Pancreas (tissue), 10 donors: Measurements from ENCODE around the gene WWTR1. TPM values are rescaled to one million over a fixed set of nuclear protein-coding genes. Genes with fewer than 3 reads are reported as not detected.
A peak's percentile ranks its signal among the peaks of the same experiment; 100 is the strongest.

Source experiments
- ATAC-seq, 4 donors: fragments of 200-7000 bp; cut with Tn5 transposase; one replicate each; pipeline versions ENCODE4 v1.8.0 to v1.9.1; 2020; ENCODE audit warnings: mild to moderate bottlenecking in 4 of 4, moderate library complexity in 4 of 4
- DNase-seq, 6 donors: peaks; one replicate each; pipeline ENCODE4 v3.0.0-alpha.2; 2020
- FAIRE-seq: peaks from 2 replicates; lab custom pipeline; 2012; peaks lifted over from hg19 to GRCh38; lab: Jason Lieb, UNC
- H3K27ac ChIP-seq, 4 donors: fragments of 200-600 bp; sonication (generic); 1 replicate in 3 of 4; 2 replicates in 1 of 4; pipeline versions ENCODE4 v1.5.0 to v1.8.0; 2020
- H3K27me3 ChIP-seq, 4 donors: fragments of 200-600 bp; one replicate each; pipeline ENCODE4 v1.8.0; 2021
- H3K36me3 ChIP-seq, 3 donors: fragments of 200-600 bp; sonication (generic) in 1 of 3; one replicate each; pipeline versions ENCODE4 v1.5.0 to v1.8.0; 2020 to 2021
- H3K4me1 ChIP-seq, 3 donors: fragments of 200-600 bp; one replicate each; pipeline ENCODE4 v1.8.0; 2021
- H3K4me3 ChIP-seq, 4 donors: fragments of 200-600 bp; sonication (generic) in 2 of 4; one replicate each; pipeline versions ENCODE4 v1.5.0 to v1.8.0; 2020 to 2021
- H3K9me3 ChIP-seq, 4 donors: fragments of 200-600 bp; one replicate each; pipeline ENCODE4 v1.8.0; 2021
- CTCF ChIP-seq, 4 donors: fragments of 200-600 bp; sonication (generic) in 3 of 4; IDR thresholded peaks; one replicate each; pipeline versions ENCODE4 v1.5.0 to v1.8.0; 2021; ENCODE audit warnings: antibody characterized with exemption in 4 of 4
- WGBS, 2 donors: extraction: QIAGEN DNeasy Blood & Tissue Kit; methylation state at CpG; one replicate each; pipeline ENCODE4 v1.1.7; 2013; 5-methylcytosine and 5-hydroxymethylcytosine counted together
- intact Hi-C, 3 donors: fragments of 100-400 bp; cut with DNase I; formaldehyde crosslinking; loops; one replicate each; pipeline versions ENCODE4 v1.11.1 to v1.14.2; 2022
- polyA plus RNA-seq, 2 donors: library from polyadenylated mRNA; stranded (reverse); fragments of 200-250 nt; gene quantifications; one replicate each; pipeline ENCODE4 v1.2.3, GENCODE V29; 2013
- total RNA-seq, 6 donors: library from RNA; stranded (reverse); fragmentation: NEBNext Ultra II Directional in 4 of 6; extraction: Animal tissue kit (Norgen Biotek cat#: 25700) in 4 of 6; gene quantifications; one replicate each; pipeline versions ENCODE4 v1.2.1 to v1.2.4, GENCODE V29; 2021 to 2023
- donor health status: healthy with polysubstance abuse.
- donor health status: DM: no; HTN: no; CAD: no; lungs with moderate emphysema.
- donor health status: DM: no; HTN: no; CAD: no.
- donor health status: control.
- donor health status: control.
- donor health status: Bipolar disorder and iron deficiency.
- donor health status: DM: yes; HTN: yes; CAD: no.
- donor health status: DM: no; HTN: no; CAD: no.
- donor health status: DM: no; HTN: no; CAD: no.
- donor health status: DM: yes; HTN: yes; CAD: no.

WWTR1 gene
- total and polyA plus RNA-seq, 8 donors = 18.9 to 47.0 (median 23.7) TPM

GRCh38 chr3:149480326-149481017 lies 177.4 kb downstream of the WWTR1 start:
- WGBS, 2 donors = 56 to 60% methylated on average over 15 of the region's 15 CpGs
- peak overlapping the region in 2 of 4 donors; percentile 54 to 60 for H3K27ac ChIP-seq

DNA sequence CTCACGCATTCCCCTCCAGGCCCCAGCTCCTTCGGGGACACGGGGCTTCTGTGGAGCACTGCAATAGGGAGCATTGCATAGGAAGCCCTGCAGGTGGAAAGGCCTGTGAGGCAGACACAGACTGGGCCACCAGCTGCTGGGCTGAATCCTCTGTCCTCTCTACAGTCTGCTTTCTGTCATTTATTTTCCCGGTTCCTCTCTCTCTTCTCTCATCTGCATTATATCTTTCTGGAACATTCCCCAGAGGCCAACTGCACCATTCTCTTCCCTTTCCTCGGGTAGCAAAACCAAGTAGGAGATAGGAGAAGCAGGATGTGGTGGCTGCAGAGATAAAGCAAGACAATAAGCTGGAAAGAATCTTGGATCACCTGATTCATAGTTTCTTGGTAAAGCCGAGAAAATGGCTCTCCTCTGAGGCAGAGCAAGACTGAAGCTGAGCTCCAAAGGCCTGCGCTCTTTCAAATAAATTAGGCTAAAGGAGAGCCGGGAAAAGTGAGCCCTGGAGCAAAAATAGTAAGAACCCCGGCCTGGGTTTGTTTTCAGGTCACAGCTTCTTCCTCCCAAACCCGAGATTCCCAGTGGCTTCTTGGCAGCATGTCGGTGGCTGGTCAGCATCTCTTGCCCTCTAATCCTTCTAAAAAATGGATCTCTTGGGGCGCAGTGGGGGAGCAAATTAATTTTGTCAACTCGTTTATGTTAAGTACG lies 178.1 kb downstream of the WWTR1 start:
- Histone ChIP-seq H3K27me3 (no peaks in the 10 kb centered on the region), H3K36me3 (no peaks in the 10 kb centered on the region), H3K9me3 (no peaks in the 10 kb centered on the region), H3K27ac (peak overlapping the region in 3 of 4 donors; percentile 51 to 60 (median 54)), H3K4me1 (peaks cover 8 to 12% (median 9%) of the 10 kb centered on the region in 3 donors), H3K4me3 (no peak overlapping the region)
- no peak for FAIRE-seq
- peak in 3 of 4 donors; percentile 10 to 34 (median 12) for ATAC-seq
- no peak for DNase-seq
- no peak for TF ChIP-seq CTCF (IDR thresholded peaks at IDR 0.05)
- intact Hi-C loops = loop anchor here in 2 of 3 donors (5.0 kb wide), 1 partner anchor 82 kb away; no protein-coding TSS in a partner anchor
- WGBS, 2 donors = 59 to 60% methylated on average over 14 of the region's 14 CpGs

More at GRCh38 chr3:149480326-149481017, 177.4 kb downstream of the WWTR1 start:
- H3K27me3 ChIP-seq = no peaks in the 10 kb centered on the region
- FAIRE-seq = no peak
- H3K4me3 ChIP-seq = no peak overlapping the region
- TF ChIP-seq CTCF (IDR thresholded peaks at IDR 0.05) = peak; percentile 58 to 79 (median 70)
- peak; percentile 80 to 89 (median 84) for DNase-seq
- no peaks in the 10 kb centered on the region for H3K9me3 ChIP-seq
- ATAC-seq = peak; percentile 88 to 98 (median 96)
- peaks cover 8 to 9% (median 8%) of the 10 kb centered on the region in 3 donors for H3K4me1 ChIP-seq
- no peaks in the 10 kb centered on the region for H3K36me3 ChIP-seq
- intact Hi-C loops = no loop called here

- FAIRE-seq (no peak), ATAC-seq (no peak), DNase-seq (no peak)
- Histone ChIP-seq H3K4me1 (peaks cover 21 to 47% (median 36%) of the 10 kb centered on the region in 3 donors), H3K4me3 (peak overlapping the region in 2 of 4 donors; percentile 23 to 24), H3K36me3 (no peaks in the 10 kb centered on the region), H3K27ac (peak overlapping the region in 3 of 4 donors; percentile 4 to 83 (median 80)), H3K27me3 (no peaks in the 10 kb centered on the region), H3K9me3 (no peaks in the 10 kb centered on the region)
- WGBS, 2 donors = 71 to 78% methylated on average over 4 of the region's 4 CpGs
- intact Hi-C loops = loop anchor here in 2 of 3 donors (5.0 kb wide), 1 partner anchor 79 kb away; no protein-coding TSS in a partner anchor
- no peak for TF ChIP-seq CTCF (IDR thresholded peaks at IDR 0.05)
Observed at GRCh38 chr3:149476225-149476624, 181.6 kb downstream of the WWTR1 start.

- no peaks in the 10 kb centered on the region for H3K9me3 ChIP-seq
- peak overlapping the region in 2 of 4 donors; percentile 23 to 24 for H3K4me3 ChIP-seq
- TF ChIP-seq CTCF (IDR thresholded peaks at IDR 0.05) = no peak
- no peaks in the 10 kb centered on the region for H3K27me3 ChIP-seq
- FAIRE-seq (no peak), ATAC-seq (no peak), DNase-seq (no peak)
- intact Hi-C loops = loop anchor here in 2 of 3 donors (5.0 kb wide), 1 partner anchor 78 kb away; no protein-coding TSS in a partner anchor
- H3K27ac ChIP-seq = peak overlapping the region; percentile 4 to 83 (median 58)
- H3K36me3 ChIP-seq = no peaks in the 10 kb centered on the region
- 72 to 82% methylated on average over 7 of the region's 7 CpGs for WGBS, 2 donors
- H3K4me1 ChIP-seq = peaks cover 21 to 47% (median 36%) of the 10 kb centered on the region in 3 donors
Observed at GRCh38 chr3:149475451-149476060, 182.3 kb downstream of the WWTR1 start.
